OCI-LY3 (cell line): ENCODE results near the gene ARFGAP3.

Source experiments
- H2AFZ ChIP-seq: fragments of 200-600, 300-600 bp; shearing (Covaris generic); 2 replicates; pipeline ENCODE4 v1.6.0; 2014; ENCODE audit warnings: antibody characterized with exemption, low read depth, low read length
- H3K27ac ChIP-seq: fragments of 200-600, 300-600 bp; sonication (generic); 2 replicates; pipeline ENCODE4 v1.5.1; 2014; ENCODE audit warnings: mild to moderate bottlenecking, low read length, moderate library complexity, mixed read lengths
- H3K27me3 ChIP-seq: fragments of 200-600, 300-600 bp; sonication (generic); 2 replicates; pipeline ENCODE4 v1.6.1; 2014; ENCODE audit warnings: low read depth, low read length, mixed read lengths
- H3K36me3 ChIP-seq: fragments of 200-600, 300-600 bp; sonication (generic); replicated peaks from 2 replicates; pipeline ENCODE3; 2014; ENCODE audit warnings: low read depth, low read length, mixed read lengths
- H3K4me1 ChIP-seq: fragments of 300-600, 200-600 bp; sonication (generic); 2 replicates; pipeline ENCODE4 v1.6.1; 2014; ENCODE audit warnings: low read length, mixed read lengths
- H3K4me2 ChIP-seq: fragments of 200-600, 300-600 bp; sonication (generic); 2 replicates; pipeline ENCODE4 v1.6.1; 2014; ENCODE audit warnings: low read length, mixed read lengths
- H3K4me3 ChIP-seq: fragments of 300-600, 200-600 bp; sonication (generic); 2 replicates; pipeline ENCODE4 v1.5.1; 2014; ENCODE audit warnings: antibody characterized with exemption, mild to moderate bottlenecking, low read length, moderate library complexity
- H3K79me2 ChIP-seq: fragments of 300-600, 200-600 bp; shearing (Covaris generic); 2 replicates; pipeline ENCODE4 v1.6.1; 2014; ENCODE audit warnings: mild to moderate bottlenecking, low read length, mixed read lengths
- H3K9ac ChIP-seq: fragments of 300-600, 200-600 bp; shearing (Covaris generic); 2 replicates; pipeline ENCODE4 v1.6.0; 2014; ENCODE audit warnings: mild to moderate bottlenecking, low read length, moderate library complexity
- H3K9me3 ChIP-seq: fragments of 200-600, 300-600 bp; shearing (Covaris generic); 2 replicates; pipeline ENCODE4 v1.6.1; 2014; ENCODE audit warnings: low read length, mixed read lengths; ENCODE audit not compliant: insufficient read depth
- H4K20me1 ChIP-seq: fragments of 200-600, 300-600 bp; sonication (generic); 2 replicates; pipeline ENCODE4 v1.6.1; 2016; ENCODE audit warnings: low read length, mixed read lengths; ENCODE audit not compliant: insufficient read depth
- CTCF ChIP-seq: fragments of 200-600, 300-600 bp; sonication (generic); IDR thresholded peaks from 2 replicates; pipeline ENCODE4 v1.5.1; 2014; ENCODE audit warnings: antibody characterized with exemption, low read length, low read depth
- EZH2phosphoT487 ChIP-seq: fragments of 200-600 bp; shearing (Covaris generic); IDR thresholded peaks from 2 replicates; pipeline ENCODE4 v1.6.1; 2018; ENCODE audit warnings: antibody characterized with exemption, mixed run types, low read depth

Gene ARFGAP3

GRCh38 chr22:42868751-42869251 is 11.7 kb upstream of the ARFGAP3 start:
- no peaks in the 10 kb centered on the region for H3K79me2 ChIP-seq
- H3K4me2 ChIP-seq, result no peak overlapping the region
- H2AFZ ChIP-seq, result no peak overlapping the region
- peaks cover 4% of the 10 kb centered on the region for H3K4me1 ChIP-seq
- no peaks in the 10 kb centered on the region for H3K27me3 ChIP-seq
- no peak overlapping the region for H3K4me3 ChIP-seq
- no peaks in the 10 kb centered on the region for H4K20me1 ChIP-seq
- no peak for TF ChIP-seq EZH2phosphoT487
- no peak for TF ChIP-seq CTCF
- H3K9me3 ChIP-seq, result 0 out of 2 replicates have a peak, but pooled peaks cover 3% of the 10 kb centered on the region
- no peak overlapping the region for H3K27ac ChIP-seq
- H3K36me3 ChIP-seq, result peaks cover 27% of the 10 kb centered on the region
- no peak overlapping the region for H3K9ac ChIP-seq

- Histone ChIP-seq H3K9me3 (0 out of 2 replicates have a peak, but pooled peaks cover 3% of the 10 kb centered on the region), H2AFZ (no peak overlapping the region), H4K20me1 (no peaks in the 10 kb centered on the region), H3K27me3 (no peaks in the 10 kb centered on the region), H3K4me3 (no peak overlapping the region), H3K27ac (no peak overlapping the region), H3K4me2 (no peak overlapping the region), H3K36me3 (peaks cover 27% of the 10 kb centered on the region), H3K9ac (no peak overlapping the region), H3K79me2 (no peaks in the 10 kb centered on the region), H3K4me1 (peaks cover 16% of the 10 kb centered on the region)
- no peak for TF ChIP-seq EZH2phosphoT487
- no peak for TF ChIP-seq CTCF
Measured at GRCh38 chr22:42866100-42866499, 9.0 kb upstream of the ARFGAP3 start.

- Histone ChIP-seq H3K36me3 (peaks cover 27% of the 10 kb centered on the region), H3K27ac (no peak overlapping the region)
Measured at GRCh38 chr22:42865536-42865935, 8.5 kb upstream of the ARFGAP3 start.

More at GRCh38 chr22:42865536-42865935, 8.5 kb upstream of the ARFGAP3 start:
- Histone ChIP-seq H3K79me2 (no peaks in the 10 kb centered on the region), H3K9me3 (0 out of 2 replicates have a peak, but pooled peaks cover 3% of the 10 kb centered on the region), H4K20me1 (no peaks in the 10 kb centered on the region), H2AFZ (no peak overlapping the region), H3K4me2 (no peak overlapping the region), H3K9ac (no peak overlapping the region), H3K27me3 (no peaks in the 10 kb centered on the region), H3K4me3 (no peak overlapping the region), H3K4me1 (peaks cover 22% of the 10 kb centered on the region)
- TF ChIP-seq CTCF (no peak), EZH2phosphoT487 (no peak)
